NCI-H69 (cell line): ENCODE results near the gene CDHR4.
"Not testable (repeated sequence)": the region's sequence is repeated elsewhere in the genome, so short reads cannot be mapped to it uniquely, and the experiment has no call there.

Experiments
- DNase-seq: peaks from one replicate; lab custom pipeline; 2025; lab: John Stamatoyannopoulos, UW

CDHR4 gene

GRCh38 chr3:49780080-49780974, 19.3 kb downstream of the CDHR4 start:
- DNase-seq, result no peak

- no peak for DNase-seq
These were observed 20.2 kb downstream of the CDHR4 start for GRCh38 chr3:49779358-49780079.

GRCh38 chr3:49776101-49776500, 23.6 kb downstream of the CDHR4 start:
- DNase-seq, result not testable (repeated sequence)

- DNase-seq, result no peak
These were observed 24.1 kb downstream of the CDHR4 start for GRCh38 chr3:49775538-49775937.

GRCh38 chr3:49772703-49773102, 27.0 kb downstream of the CDHR4 start:
- DNase-seq, result no peak

GRCh38 chr3:49771340-49771938, 28.2 kb downstream of the CDHR4 start:
- DNase-seq, result no peak

GRCh38 chr3:49769926-49770325, 29.7 kb downstream of the CDHR4 start:
- no peak for DNase-seq

GRCh38 chr3:49769286-49769915, 30.3 kb downstream of the CDHR4 start:
- no peak for DNase-seq

- DNase-seq, result no peak
These were observed 35.7 kb downstream of the CDHR4 start for GRCh38 chr3:49763981-49764380.

- no peak for DNase-seq
These were observed 38.0 kb downstream of the CDHR4 start for GRCh38 chr3:49761661-49762060.

- DNase-seq, result no peak
These were observed 40.4 kb downstream of the CDHR4 start for GRCh38 chr3:49759226-49759625.

GRCh38 chr3:49757197-49757596, 42.5 kb downstream of the CDHR4 start:
- no peak for DNase-seq

- DNase-seq, result no peak
These were observed 43.6 kb downstream of the CDHR4 start for GRCh38 chr3:49756036-49756435.

GRCh38 chr3:49754536-49754935, 45.1 kb downstream of the CDHR4 start:
- no peak for DNase-seq

GRCh38 chr3:49751501-49751900, 48.2 kb downstream of the CDHR4 start:
- DNase-seq, result no peak

- DNase-seq, result no peak
These were observed 49.6 kb downstream of the CDHR4 start for GRCh38 chr3:49750056-49750455.

GRCh38 chr3:49748874-49749273, 50.8 kb downstream of the CDHR4 start:
- DNase-seq, result not testable (repeated sequence)

- DNase-seq, result no peak
These were observed 51.7 kb downstream of the CDHR4 start for GRCh38 chr3:49747792-49748480.

GRCh38 chr3:49745986-49746385, 53.7 kb downstream of the CDHR4 start:
- DNase-seq, result peak; percentile 45
